ENCODE data around the gene ST6GALNAC1. TPM values are rescaled to one million over a fixed set of nuclear protein-coding genes. Genes with fewer than 3 reads are reported as not detected.

Gene ST6GALNAC1
- total and polyA plus RNA-seq, 2 of the 13 experiments (the other 11 are each of a cell fraction or from before 2014, with no cell fraction given) = not detected

- no peak for TF ChIP-seq TCF12 (IDR thresholded peaks at IDR 0.05)
- no peak for TF ChIP-seq TCF12 (CRISPR knock-in tag; IDR thresholded peaks at IDR 0.05)
- TF ChIP-seq GPBP1L1 (CRISPR knock-in tag; IDR thresholded peaks at IDR 0.05) = no peak
- TF ChIP-seq TOPORS (CRISPR knock-in tag; IDR thresholded peaks at IDR 0.05) = no peak
- TF ChIP-seq AHDC1 (CRISPR knock-in tag; IDR thresholded peaks at IDR 0.05; ENCODE audit: borderline replicate concordance) = no peak
- TF ChIP-seq PHF5A (CRISPR knock-in tag; IDR thresholded peaks at IDR 0.05; ENCODE audit: low read depth, unreplicated experiment) = no peak
- TF ChIP-seq ZNF724P (CRISPR knock-in tag; IDR thresholded peaks at IDR 0.05; ENCODE audit: borderline replicate concordance) = no peak
- TF ChIP-seq ZNF670 (CRISPR knock-in tag; IDR thresholded peaks at IDR 0.05; ENCODE audit: borderline replicate concordance) = 0 out of 2 replicates have a peak, but pooled peaks have one; percentile 62
- TF ChIP-seq HDAC1 (CRISPR knock-in tag; IDR thresholded peaks at IDR 0.05) = 0 out of 2 replicates have a peak, but pooled peaks have one; percentile 9
- no peak for TF ChIP-seq ZNF383 (CRISPR knock-in tag; IDR thresholded peaks at IDR 0.05; ENCODE audit: borderline replicate concordance)
- no peak for TF ChIP-seq RFX1 (IDR thresholded peaks at IDR 0.05)
- no peak for TF ChIP-seq ZNF598 (CRISPR knock-in tag; IDR thresholded peaks at IDR 0.05; ENCODE audit: borderline replicate concordance)
- TF ChIP-seq POLR2A (IDR thresholded peaks at IDR 0.05; ENCODE audit: insufficient read depth in 1 of 2, low read depth in 2 of 2, low read length in 2 of 2) = no peak
- TF ChIP-seq RFX3 (CRISPR knock-in tag; IDR thresholded peaks at IDR 0.05) = no peak
- TF ChIP-seq ZBTB42 (CRISPR knock-in tag; IDR thresholded peaks at IDR 0.05) = no peak
- TF ChIP-seq ZNF101 (CRISPR knock-in tag; IDR thresholded peaks at IDR 0.05; ENCODE audit: borderline replicate concordance, low read depth) = no peak
- no peak for TF ChIP-seq ATF3 (CRISPR knock-in tag; IDR thresholded peaks at IDR 0.05)
- 0 out of 2 replicates have a peak, but pooled peaks have one; percentile 27 for TF ChIP-seq ZNF891 (CRISPR knock-in tag; IDR thresholded peaks at IDR 0.05)
- TF ChIP-seq EHMT2 (IDR thresholded peaks at IDR 0.05; ENCODE audit: borderline replicate concordance, low read depth, low read length) = no peak
- TF ChIP-seq ZNF224 (CRISPR knock-in tag; IDR thresholded peaks at IDR 0.05) = 0 out of 2 replicates have a peak, but pooled peaks have one; percentile 16
- TF ChIP-seq PRDM10 (CRISPR knock-in tag; IDR thresholded peaks at IDR 0.05; ENCODE audit: low read depth) = no peak
These were observed 29.3 kb upstream of the ST6GALNAC1 start (continued) for GRCh38 chr17:76672892-76673291.

All from HepG2 (cell line).